Measurements from ENCODE around the gene ST6GALNAC3.

Gene ST6GALNAC3

GRCh38 chr1:76073481-76073880 lies 1.1 kb upstream of the ST6GALNAC3 start:
- intact Hi-C loops (cut with DNase I; ENCODE audit: low total_unique reads), result no loop called here
- no peak for TF ChIP-seq CTCF (IDR thresholded peaks at IDR 0.05)
- H3K27ac ChIP-seq, result no peak overlapping the region
- DNase-seq, result no peak
- no peak overlapping the region for H3K4me3 ChIP-seq
- no peaks in the 10 kb centered on the region for H3K27me3 ChIP-seq
- no peaks in the 10 kb centered on the region for H3K36me3 ChIP-seq
- peaks cover 0 to 15% (median 0%) of the 10 kb centered on the region in 4 donors for H3K4me1 ChIP-seq
- no peaks in the 10 kb centered on the region for H3K9me3 ChIP-seq

- Histone ChIP-seq H3K27ac (peak overlapping the region; percentile 18 to 60), H3K4me3 (peak overlapping the region; percentile 56 to 67), H3K36me3 (no peaks in the 10 kb centered on the region), H3K4me1 (peaks cover 0 to 8% (median 0%) of the 10 kb centered on the region in 4 donors), H3K9me3 (no peaks in the 10 kb centered on the region), H3K27me3 (no peaks in the 10 kb centered on the region)
- no peak for DNase-seq
- intact Hi-C loops (cut with DNase I; ENCODE audit: low total_unique reads), result no loop called here
- no peak for TF ChIP-seq CTCF (IDR thresholded peaks at IDR 0.05)
Observed at GRCh38 chr1:76075188-76075489, 593 bp downstream of the ST6GALNAC3 start.

GRCh38 chr1:76075877-76076276 lies 1.3 kb downstream of the ST6GALNAC3 start:
- H3K27ac ChIP-seq, result peak overlapping the region in 1 of 2 donors; percentile 22
- peak overlapping the region in 1 of 2 donors; percentile 56 for H3K4me3 ChIP-seq
- no peaks in the 10 kb centered on the region for H3K27me3 ChIP-seq
- DNase-seq, result no peak
- no peaks in the 10 kb centered on the region for H3K36me3 ChIP-seq
- intact Hi-C loops (cut with DNase I; ENCODE audit: low total_unique reads), result no loop called here
- H3K4me1 ChIP-seq, result peaks cover 0 to 8% (median 0%) of the 10 kb centered on the region in 4 donors
- no peak for TF ChIP-seq CTCF (IDR thresholded peaks at IDR 0.05)
- H3K9me3 ChIP-seq, result no peaks in the 10 kb centered on the region

- no peak for DNase-seq
- H3K4me1 ChIP-seq, result no peaks in the 10 kb centered on the region
- H3K27me3 ChIP-seq, result no peaks in the 10 kb centered on the region
- no peak overlapping the region for H3K4me3 ChIP-seq
- intact Hi-C loops (cut with DNase I; ENCODE audit: low total_unique reads), result no loop called here
- no peak for TF ChIP-seq CTCF (IDR thresholded peaks at IDR 0.05)
- no peak overlapping the region for H3K27ac ChIP-seq
- no peaks in the 10 kb centered on the region for H3K9me3 ChIP-seq
- H3K36me3 ChIP-seq, result no peaks in the 10 kb centered on the region
Observed at GRCh38 chr1:76079475-76080227, 5.1 kb downstream of the ST6GALNAC3 start.

GRCh38 chr1:76080552-76081079 lies 6.1 kb downstream of the ST6GALNAC3 start:
- no peak for DNase-seq
- H3K4me1 ChIP-seq, result no peaks in the 10 kb centered on the region
- H3K9me3 ChIP-seq, result no peaks in the 10 kb centered on the region
- no peaks in the 10 kb centered on the region for H3K36me3 ChIP-seq
- no peak for TF ChIP-seq CTCF (IDR thresholded peaks at IDR 0.05)
- no peak overlapping the region for H3K27ac ChIP-seq
- intact Hi-C loops (cut with DNase I; ENCODE audit: low total_unique reads), result no loop called here
- no peak overlapping the region for H3K4me3 ChIP-seq
- no peaks in the 10 kb centered on the region for H3K27me3 ChIP-seq

All from tibial artery (tissue), 4 donors.